Neural cell (in vitro differentiated cells): ENCODE measurements around the gene YWHAG.

Source experiments
- CTCF ChIP-seq: fragments of 450-650 bp; IDR thresholded peaks from 2 replicates; pipeline ENCODE4 v1.5.1; 2014; ENCODE audit warnings: antibody characterized with exemption, mild to moderate bottlenecking, moderate library complexity; ENCODE audit not compliant: poor library complexity, severe bottlenecking
- EP300 ChIP-seq: fragments of 450-650 bp; conservative IDR thresholded peaks from 2 replicates; pipeline ENCODE4 v1.6.1; 2014; ENCODE audit warnings: antibody characterized with exemption, mild to moderate bottlenecking, moderate library complexity; ENCODE audit not compliant: poor library complexity, severe bottlenecking
- EZH2 ChIP-seq: fragments of 200-600, 300-800 bp; shearing (Covaris generic), sonication (generic); IDR thresholded peaks from 2 replicates; pipeline ENCODE4 v1.6.1; 2014; ENCODE audit warnings: antibody characterized with exemption, low read length, borderline replicate concordance, mild to moderate bottlenecking; ENCODE audit not compliant: insufficient read depth, poor library complexity, severe bottlenecking
- MXI1 ChIP-seq: fragments of 450-650 bp; conservative IDR thresholded peaks from 2 replicates; pipeline ENCODE4 v1.6.1; 2014; ENCODE audit warnings: antibody characterized with exemption, mild to moderate bottlenecking; ENCODE audit not compliant: poor library complexity, severe bottlenecking
- POLR2AphosphoS5 ChIP-seq: IDR thresholded peaks from 2 replicates; pipeline ENCODE4 v1.6.1; 2012
- REST ChIP-seq: IDR thresholded peaks from 2 replicates; pipeline ENCODE4 v1.6.1; 2012; ENCODE audit warnings: borderline replicate concordance

GRCh38 chr7:76342222-76342621, 16.6 kb downstream of the YWHAG start:
- TF ChIP-seq CTCF (no peak), MXI1 (no peak), POLR2AphosphoS5 (no peak), REST (no peak), EP300 (no peak), EZH2 (no peak)
